ENCODE results near the gene TAPT1.

GRCh38 chr4:16259241-16259888 lies 33.1 kb upstream of the TAPT1 start:
- TF ChIP-seq CTCF (IDR thresholded peaks at IDR 0.05) (no peak), POLR2A (IDR thresholded peaks at IDR 0.05) (no peak)
